OCI-LY3 (cell line): ENCODE data around the gene IGSF3.

Source experiments
- EZH2phosphoT487 ChIP-seq: fragments of 200-600 bp; shearing (Covaris generic); IDR thresholded peaks from 2 replicates; pipeline ENCODE4 v1.6.1; 2018; ENCODE audit warnings: antibody characterized with exemption, mixed run types, low read depth
- TF ChIP-seq, protein P1 (sequence below): fragments of 200-600, 300-600 bp; sonication (generic); IDR thresholded peaks from 2 replicates; pipeline ENCODE4 v1.5.1; 2014; ENCODE audit warnings: antibody characterized with exemption, low read length, low read depth

DNA sequence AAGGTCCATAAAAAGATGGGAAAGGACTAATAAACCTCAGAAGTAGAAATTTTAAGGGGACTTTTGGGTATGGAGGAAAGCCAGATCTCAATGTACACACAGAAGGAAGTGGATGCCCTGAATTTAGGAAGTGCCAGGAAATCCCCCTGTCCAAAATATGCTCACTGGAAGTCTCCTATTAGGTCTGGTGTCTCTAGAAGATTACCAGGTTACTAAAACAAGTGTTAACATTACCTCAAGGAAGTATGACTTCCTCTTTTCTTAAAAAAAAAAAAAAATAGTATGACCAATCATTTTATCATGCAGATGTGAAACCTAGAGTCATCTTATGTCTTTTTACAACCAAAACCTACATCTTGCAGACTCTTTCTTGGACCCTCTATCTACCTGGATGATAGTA lies 127.4 kb downstream of the IGSF3 start:
- TF ChIP-seq, protein P1, sequence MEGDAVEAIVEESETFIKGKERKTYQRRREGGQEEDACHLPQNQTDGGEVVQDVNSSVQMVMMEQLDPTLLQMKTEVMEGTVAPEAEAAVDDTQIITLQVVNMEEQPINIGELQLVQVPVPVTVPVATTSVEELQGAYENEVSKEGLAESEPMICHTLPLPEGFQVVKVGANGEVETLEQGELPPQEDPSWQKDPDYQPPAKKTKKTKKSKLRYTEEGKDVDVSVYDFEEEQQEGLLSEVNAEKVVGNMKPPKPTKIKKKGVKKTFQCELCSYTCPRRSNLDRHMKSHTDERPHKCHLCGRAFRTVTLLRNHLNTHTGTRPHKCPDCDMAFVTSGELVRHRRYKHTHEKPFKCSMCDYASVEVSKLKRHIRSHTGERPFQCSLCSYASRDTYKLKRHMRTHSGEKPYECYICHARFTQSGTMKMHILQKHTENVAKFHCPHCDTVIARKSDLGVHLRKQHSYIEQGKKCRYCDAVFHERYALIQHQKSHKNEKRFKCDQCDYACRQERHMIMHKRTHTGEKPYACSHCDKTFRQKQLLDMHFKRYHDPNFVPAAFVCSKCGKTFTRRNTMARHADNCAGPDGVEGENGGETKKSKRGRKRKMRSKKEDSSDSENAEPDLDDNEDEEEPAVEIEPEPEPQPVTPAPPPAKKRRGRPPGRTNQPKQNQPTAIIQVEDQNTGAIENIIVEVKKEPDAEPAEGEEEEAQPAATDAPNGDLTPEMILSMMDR = no peak
- no peak for TF ChIP-seq EZH2phosphoT487
